Measurements from ENCODE around the gene CPD. TPM values are rescaled to one million over a fixed set of nuclear protein-coding genes. Genes with fewer than 3 reads are reported as not detected.
"Not testable (repeated sequence)": the region's sequence is repeated elsewhere in the genome, so short reads cannot be mapped to it uniquely, and the experiment has no call there.

The CPD gene
- polyA plus RNA-seq, 4 donors, result 51.1 to 109 (median 85.7) TPM

DNA sequence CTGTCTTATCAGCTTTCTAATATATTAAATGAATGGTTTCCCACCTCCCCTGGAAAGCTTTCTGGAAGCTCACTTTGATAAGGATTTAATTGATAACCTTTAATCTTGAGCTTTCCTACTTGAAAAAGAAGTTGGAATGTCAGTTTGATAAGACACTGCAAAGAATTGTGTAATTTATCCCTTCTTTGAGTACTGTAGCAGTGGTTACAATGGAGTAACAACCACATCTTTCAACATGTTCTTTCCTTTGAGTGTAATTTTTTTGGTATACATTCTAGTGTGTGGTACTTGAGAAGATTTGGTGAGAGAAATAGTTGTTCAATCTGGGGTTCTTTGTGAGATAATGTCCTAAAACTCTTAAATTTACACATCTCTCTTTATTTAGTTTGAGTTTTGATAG lies 43.4 kb downstream of the CPD start:
- DNase-seq (ENCODE audit: low read depth in 4 of 4, low spot score in 3 of 4), result no peak

DNA sequence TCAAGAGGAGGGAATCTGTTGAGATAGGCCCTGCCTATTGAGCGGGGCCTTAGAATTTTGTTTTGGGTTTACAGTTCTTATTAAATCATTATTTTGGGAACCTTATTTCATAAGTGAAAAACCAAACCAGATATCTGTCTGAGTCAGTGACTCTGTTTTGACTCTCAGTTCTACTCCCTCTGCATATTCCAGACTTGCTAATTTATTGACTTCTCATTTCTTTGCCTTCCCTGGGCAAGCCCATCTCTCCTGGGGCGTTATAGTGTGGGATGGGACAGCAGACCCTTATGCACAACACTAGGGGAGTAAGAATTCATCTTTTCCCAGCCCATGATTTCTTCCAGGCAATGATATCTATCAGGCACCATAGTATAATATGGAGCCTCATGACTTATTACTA lies 45.7 kb downstream of the CPD start:
- no peak for DNase-seq (ENCODE audit: low read depth in 4 of 4, low spot score in 3 of 4)

DNA sequence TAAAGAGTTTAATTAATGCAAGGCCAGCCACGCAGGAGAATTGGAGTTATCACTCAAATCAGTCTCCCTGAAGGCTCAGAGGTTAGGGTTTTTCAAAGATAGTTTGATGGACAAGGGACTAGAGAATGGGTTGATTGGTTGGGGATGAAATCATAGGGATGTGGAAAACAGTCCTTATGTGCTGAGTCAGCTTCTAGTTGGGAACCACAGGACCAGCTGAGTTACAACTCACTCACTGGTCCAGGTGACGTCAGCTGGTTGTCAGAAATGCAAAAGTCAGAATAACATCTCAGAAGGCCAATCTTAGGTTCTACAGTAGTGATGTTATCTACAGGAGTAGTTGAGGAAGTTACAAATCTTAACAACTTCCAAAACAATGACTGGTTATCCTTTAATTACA lies 47.6 kb downstream of the CPD start:
- DNase-seq (ENCODE audit: low read depth in 4 of 4, low spot score in 3 of 4), result no peak

DNA sequence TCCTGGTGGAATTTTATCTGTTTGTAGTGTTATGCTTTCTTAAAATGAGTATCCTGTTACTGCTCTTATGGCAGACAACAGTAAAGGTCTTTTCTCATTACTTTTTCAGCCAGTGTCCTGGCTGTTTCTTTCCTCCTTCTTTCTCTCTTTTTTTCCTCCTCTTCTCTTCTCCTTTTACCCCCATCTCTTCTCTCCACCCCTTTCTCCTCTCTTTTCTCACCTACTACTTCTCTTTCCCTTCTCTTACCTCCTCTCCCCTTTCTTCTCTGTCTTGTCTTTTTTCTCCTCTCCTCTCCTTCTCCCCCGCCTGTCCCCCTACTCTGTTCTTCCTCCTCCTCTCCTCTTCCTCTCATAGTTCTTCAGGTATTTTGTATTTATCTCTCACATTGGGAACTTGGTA lies 48.9 kb downstream of the CPD start:
- DNase-seq (ENCODE audit: low read depth in 4 of 4, low spot score in 3 of 4), result no peak

DNA sequence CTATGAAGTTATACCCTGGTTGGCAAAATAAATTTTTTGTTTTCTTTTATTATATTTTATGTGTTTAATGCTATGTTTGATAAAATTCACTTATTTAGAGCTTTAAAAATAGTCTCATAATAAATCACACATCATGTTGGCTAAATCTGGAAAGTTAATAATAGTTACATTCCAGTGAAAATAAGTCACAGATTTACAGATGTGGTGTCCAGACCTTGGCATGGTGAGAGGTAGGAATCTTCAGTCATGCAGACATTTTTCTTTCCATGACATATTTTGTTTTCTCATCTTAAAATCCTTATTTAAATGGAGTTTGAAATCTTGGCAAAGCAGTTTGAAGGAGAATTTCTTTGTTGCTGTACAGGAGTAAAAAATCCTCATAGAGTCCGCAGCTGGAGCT lies 50.4 kb downstream of the CPD start:
- DNase-seq (ENCODE audit: low read depth in 4 of 4, low spot score in 3 of 4), result no peak

DNA sequence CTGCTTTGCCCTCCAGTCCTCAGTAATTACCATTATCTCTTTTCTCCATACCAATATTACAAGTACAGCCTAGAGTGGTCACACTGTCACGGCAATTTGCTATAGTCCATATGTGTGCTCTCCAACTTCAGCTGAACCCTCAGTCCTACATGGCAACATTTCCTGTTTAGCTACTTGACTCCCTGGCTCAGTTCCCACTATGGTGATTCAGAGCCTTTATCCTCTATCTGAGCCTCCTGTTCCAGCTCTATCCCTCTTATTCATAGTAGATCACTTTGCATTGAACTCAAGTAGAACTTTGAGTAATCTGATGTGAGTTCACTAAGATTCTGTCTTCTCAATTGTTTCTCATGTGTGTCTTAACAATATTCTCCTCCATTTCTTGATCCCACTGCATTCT lies 54.8 kb downstream of the CPD start:
- no peak for DNase-seq (ENCODE audit: low read depth in 4 of 4, low spot score in 3 of 4)

DNA sequence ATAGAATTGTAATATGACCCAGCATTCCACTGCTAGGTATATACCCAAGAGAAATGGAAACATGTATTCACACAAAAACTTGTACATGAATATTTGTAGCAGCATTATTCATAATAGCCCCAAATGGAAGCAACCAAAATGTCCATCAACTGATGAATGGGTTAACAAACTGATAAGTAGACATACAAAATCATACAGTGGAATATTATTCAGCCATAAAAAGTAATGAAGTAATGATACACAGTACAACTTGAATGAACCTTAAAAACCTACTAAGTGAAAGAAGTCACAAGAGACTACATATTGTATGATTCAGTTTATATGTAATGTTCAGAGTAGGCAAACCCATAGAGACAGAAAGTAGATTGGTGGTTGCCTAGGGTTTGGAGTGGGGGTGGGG lies 58.0 kb downstream of the CPD start:
- no peak for DNase-seq (ENCODE audit: low read depth in 4 of 4, low spot score in 3 of 4)

DNA sequence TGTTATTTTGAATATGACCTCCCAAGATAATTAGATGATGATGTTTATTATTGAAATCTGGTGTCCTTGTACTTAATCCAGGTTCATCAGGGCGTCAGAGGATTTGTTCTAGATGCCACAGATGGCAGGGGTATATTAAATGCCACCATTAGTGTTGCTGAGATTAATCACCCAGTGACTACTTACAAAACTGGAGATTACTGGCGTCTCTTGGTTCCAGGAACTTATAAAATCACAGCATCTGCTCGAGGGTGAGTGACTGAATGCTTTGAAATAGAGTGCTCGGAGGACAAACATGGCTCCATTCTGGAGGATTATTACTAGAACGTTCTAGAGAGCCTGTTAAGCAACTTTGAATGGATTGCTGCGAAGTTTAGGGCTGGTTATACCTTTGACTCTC lies 65.0 kb downstream of the CPD start:
- no peak for DNase-seq (ENCODE audit: low read depth in 4 of 4, low spot score in 3 of 4)

DNA sequence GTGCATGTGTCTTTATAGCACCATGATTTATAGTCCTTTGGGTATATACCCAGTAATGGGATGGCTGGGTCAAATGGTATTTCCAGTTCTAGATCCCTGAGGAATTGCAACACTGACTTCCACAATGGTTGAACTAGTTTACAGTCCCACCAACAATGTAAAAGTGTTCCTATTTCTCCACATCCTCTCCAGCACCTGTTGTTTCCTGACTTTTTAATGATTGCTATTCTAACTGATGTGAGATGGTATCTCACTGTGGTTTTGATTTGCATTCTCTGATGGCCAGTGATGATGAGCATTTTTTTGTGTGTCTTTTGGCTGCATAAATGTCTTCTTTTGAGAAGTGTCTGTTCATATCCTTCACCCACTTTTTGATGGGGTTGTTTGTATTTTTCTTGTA lies 67.9 kb downstream of the CPD start:
- DNase-seq (ENCODE audit: low read depth in 4 of 4, low spot score in 3 of 4), result not testable (repeated sequence)

DNA sequence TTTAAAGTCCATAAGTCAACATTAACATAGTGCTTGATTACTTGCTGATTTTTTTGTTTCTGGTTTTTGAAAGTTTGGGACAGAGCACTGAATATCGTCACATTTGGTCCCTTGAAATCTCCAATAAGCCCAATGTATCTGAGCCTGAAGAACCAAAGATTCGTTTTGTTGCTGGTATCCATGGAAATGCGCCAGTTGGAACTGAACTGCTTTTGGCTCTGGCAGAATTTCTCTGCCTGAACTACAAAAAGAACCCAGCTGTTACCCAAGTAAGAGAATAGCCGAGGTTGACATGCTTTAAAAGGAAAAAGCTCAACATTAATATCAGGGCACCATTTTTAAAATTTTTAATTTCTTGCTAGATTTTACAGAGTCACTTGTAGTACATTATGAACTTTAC lies 70.8 kb downstream of the CPD start:
- DNase-seq (ENCODE audit: low read depth in 4 of 4, low spot score in 3 of 4), result no peak

DNA sequence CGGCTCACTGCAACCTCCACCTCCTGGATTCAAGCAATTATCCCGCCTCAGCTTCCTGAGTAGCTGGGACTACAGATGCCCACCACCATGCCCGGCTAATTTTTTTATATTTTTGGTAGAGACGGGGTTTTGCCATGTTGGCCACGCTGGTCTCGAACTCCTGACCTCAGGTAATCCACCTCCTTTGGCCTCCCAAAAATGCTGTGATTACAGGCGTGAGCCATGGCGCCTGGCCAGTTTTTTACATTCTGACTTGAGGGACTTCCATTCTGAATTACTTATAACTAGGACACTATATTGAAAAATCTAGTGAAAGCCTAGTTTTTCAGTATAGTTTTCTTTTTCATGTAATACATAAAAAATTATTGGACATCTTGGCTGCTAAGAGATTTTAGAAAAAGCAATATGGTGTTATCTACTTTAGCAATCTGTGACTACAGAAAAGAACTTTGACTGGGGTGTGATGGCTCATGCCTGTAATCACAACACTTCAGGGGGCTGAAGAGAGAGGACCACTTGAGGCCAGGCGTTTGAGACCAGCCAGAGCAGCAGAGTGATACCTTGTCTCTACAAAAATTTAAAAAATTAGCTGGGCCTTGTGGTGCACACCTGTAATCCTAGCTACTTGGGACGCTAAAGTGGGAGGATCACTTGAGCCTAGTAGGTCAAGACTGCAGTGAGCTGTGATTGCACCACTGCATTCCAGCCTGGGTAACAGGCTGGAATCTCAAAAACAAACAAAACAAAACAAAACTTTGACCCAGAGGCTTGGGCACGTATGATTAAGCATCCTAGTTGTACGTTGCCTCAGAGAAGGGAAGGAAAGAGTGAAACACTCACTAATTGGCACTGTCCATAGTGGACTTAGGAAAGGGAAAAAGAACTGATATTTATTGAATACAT lies 71.6 kb downstream of the CPD start:
- no peak for DNase-seq (ENCODE audit: low read depth in 4 of 4, low spot score in 3 of 4)

DNA sequence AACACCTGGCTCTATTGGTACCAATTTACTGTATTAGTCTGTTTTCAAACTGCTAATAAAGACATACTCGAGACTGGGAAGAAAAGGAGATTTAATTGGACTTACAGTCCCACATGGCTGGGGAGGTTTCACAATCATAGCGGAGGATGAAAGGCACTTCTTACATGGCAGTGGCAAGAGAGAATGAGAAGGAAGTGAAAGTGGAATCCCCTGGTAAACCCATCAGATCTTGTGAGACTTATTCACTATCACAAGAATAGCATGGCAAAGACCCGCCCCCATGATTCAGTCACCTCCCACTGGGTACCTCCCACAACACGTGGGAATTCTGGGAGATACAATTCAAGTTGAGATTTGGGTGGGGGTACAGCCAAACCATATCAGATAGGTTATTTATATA lies 75.9 kb downstream of the CPD start:
- no peak for DNase-seq (ENCODE audit: low read depth in 4 of 4, low spot score in 3 of 4)

DNA sequence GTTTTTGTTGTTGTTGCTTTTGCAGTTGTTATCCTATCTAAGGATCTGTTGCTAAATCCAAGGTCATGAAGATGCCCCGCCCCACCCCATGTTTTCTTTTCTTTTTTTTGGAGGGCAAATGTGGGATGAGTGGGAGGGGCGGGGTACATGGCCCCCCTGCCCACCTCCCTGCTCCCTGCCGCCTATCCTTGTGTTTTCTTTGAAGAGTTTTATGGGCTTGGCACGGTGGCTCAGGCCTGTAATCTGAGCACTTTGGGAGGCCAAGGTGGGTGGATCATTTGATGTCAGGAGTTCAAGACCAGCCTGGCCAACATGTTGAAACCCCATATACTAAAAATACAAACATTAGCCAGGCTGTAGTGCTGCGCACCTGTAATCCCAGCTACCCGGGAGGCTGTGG lies 79.6 kb downstream of the CPD start:
- no peak for DNase-seq (ENCODE audit: low read depth in 4 of 4, low spot score in 3 of 4)

DNA sequence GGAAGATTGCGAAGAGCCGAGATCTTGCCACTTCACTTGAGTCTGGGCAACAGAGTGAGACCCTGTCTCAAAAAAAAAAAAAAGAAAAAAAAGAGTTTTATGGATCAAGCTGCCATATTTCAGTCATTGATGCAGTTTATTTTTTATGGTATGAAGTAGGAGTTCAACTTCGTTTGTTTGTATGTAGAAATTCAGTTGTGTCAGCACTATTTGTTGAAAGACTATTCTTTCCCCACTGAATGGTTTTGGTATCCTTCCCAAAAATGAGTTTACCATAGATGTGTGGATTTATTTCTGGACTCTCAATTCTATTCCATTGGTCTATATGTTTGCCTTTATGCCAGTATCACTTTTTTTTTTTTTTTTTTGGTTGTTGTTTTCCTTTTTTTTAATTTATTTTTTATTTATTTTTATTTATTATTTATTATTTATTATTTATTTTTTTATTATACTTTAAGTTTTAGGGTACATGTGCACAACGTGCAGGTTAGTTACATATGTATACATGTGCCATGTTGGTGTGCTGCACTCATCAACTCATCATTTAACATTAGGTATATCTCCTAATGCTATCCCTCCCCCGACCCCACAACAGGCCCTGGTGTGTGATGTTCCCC lies 80.2 kb downstream of the CPD start:
- DNase-seq (ENCODE audit: low read depth in 4 of 4, low spot score in 3 of 4), result not testable (repeated sequence)

DNA sequence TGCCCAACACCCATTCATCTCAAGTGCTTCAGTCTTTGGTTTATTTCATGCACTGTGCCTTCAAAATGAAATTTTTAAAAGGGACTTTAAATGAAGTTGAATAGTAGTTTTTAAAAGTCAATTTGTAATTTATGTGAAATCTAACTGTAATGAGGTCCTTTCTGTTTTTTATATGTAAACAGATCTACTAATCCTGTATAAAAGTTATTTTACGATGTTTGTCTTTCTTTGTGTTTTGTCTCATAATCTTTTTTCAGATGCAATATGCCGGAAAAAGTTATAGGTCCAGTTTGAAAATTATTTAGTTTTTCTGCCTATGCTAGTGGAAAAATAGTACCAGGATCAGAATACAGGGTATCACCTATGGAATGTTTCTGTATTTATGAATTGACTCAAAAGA lies 89.7 kb downstream of the CPD start:
- DNase-seq (ENCODE audit: low read depth in 4 of 4, low spot score in 3 of 4), result no peak

DNA sequence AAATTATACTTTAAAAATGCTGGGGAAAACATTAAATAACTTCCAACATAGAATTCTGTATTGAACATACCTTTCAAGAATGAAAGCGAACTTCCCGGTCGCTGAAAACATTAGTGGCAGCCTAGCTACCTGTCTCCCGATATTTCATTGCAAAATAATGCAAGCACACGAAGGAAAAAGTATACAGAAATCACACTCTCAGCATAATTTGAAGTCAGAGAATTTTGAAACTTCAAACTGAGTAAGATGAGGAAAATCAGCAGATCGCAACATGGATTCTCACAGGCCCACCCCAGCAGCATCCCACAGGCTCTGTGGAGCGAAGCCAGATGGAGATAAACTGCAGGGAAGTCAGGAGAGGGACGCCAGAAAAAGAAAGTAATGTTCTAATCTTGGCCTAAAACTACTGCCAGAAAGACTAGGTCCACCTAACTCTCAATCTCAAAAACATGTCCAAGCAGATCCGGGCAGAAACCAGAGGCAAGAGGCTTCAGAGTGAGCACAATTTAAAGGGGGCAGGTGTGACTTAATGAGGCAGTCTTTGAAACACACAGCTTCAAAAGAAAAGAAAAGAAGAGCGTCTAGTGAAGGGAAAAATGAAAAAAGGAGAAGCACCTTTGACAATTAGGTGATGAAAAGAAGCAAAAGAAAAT lies 93.6 kb downstream of the CPD start:
- no peak for DNase-seq (ENCODE audit: low read depth in 4 of 4, low spot score in 3 of 4)

DNA sequence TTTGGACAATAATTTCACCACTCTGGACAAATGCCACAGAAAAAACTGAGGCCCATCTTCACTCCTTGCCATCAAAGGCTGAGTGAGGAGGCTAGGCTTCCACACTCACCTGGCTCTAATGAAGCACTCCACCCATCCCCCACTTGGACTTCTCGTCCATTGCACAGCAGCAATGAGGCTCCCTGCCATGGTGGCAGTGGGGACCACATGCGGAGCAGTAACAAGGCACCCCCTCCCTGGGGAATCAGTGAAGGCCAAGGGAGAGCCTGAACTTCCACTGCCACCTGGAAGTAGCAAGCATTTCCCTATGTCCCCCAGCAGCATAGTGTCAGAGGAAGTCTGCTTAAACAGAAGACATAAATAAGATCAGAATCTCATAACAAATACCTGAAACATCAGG lies 96.5 kb downstream of the CPD start:
- no peak for DNase-seq (ENCODE audit: low read depth in 4 of 4, low spot score in 3 of 4)

DNA sequence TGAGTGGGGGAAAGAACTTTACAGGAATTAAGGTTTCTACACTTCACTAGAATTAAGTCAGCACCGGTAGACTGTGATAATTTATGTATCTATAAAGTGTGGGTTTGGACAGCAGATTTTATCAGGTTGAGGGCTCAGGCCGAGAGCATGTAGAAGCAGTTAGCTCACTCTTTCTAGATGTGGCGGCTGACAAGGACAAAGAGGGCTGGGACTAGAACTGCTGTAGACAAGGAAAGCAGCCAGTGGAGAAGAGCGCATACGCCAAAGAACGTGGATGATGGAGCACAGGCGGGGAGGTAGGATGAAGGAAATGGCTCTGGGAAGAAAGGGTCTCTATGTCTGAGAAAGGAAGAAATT lies 98.0 kb downstream of the CPD start:
- DNase-seq (ENCODE audit: low read depth in 4 of 4, low spot score in 3 of 4), result peak in 1 of 4 donors; percentile 18

DNA sequence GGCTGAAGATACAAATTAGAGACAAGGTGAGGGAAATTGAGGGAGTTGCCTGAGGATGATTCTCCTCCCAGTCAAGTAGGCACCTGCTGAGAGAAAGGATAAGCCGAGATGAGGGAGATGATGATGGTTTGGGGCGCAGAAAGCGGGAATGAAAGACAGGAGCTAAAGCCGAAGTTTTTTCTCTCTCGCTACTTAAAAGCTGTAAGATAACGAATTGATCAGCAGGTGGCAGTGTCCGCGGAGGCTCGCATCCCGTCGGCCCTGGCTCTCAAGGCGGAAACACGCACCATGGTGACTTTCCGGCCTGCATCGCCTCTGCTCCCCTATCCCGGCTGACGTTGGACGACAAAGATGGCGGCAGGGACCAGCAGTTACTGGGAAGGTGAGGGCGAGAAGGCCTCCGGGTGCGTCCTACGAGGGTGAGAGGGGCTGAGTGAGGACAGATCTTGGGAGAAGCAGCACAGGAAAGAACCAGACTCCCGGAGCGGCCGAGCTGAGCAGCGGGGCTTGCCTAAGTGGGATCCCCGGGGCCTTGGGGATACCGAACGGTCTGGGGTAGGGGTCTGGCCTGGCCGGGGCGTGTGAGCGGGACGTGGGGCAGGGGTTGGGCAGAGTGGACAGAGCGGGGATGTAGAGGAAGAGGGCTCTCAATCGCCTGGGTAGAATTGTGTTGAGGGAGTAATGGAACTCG lies 98.5 kb downstream of the CPD start, which contains the start of gene GOSR1:
TSS of gene GOSR1 (plus strand) at position 326 of the 691 bp plus-strand sequence. CDS start at position 352, 26 bp downstream.
- peak; percentile 87 to 93 (median 90) for DNase-seq (ENCODE audit: low read depth in 4 of 4, low spot score in 3 of 4)

DNA sequence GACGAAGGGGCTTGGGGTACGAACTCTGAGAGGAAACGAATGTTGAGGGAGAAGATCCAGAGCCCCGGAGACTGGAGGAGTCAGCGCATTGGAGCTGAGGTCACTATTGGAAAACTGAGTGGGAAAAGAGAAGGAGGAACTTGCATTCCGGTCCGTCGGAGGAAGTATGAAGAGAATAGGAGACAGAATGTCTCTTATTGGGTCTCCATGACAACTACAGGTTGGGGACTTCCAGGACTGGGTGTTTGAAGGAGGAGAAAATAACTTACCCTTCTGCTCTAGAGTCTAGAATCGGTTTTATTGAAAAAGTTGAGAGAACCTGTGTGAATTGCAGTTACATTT lies 99.0 kb downstream of the CPD start:
- no peak for DNase-seq (ENCODE audit: low read depth in 4 of 4, low spot score in 3 of 4)

DNA sequence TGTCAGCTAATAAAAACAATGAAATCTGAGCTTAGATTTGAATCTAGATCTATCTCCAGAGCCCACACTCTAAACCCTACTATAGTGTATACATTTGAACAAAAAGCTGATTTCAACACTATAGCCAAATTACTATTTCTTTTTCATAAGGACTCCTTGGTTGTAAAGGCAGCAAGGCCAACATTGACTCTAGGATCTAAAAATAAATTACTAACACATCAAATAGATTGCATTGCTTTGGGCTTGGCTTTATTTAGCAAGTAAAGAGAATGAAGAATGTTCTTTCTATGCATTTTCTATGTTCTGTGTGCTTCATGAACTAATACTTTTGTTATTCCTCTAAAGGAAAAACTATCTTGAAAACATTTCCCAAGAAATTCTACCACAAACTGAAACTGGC lies 103.8 kb downstream of the CPD start:
- no peak for DNase-seq (ENCODE audit: low read depth in 4 of 4, low spot score in 3 of 4)

Measured in left renal pelvis (tissue), 4 donors.